ENCODE measurements around the gene OFD1.
A peak's percentile ranks its signal among the peaks of the same experiment; 100 is the strongest.

OFD1 gene

GRCh38 chrX:13716455-13716854 is 18.1 kb upstream of the OFD1 start:
- H3K9me2 ChIP-seq (replicated peaks; ENCODE audit: insufficient read depth, low read length) = no peaks in the 10 kb centered on the region
- H3K4me2 ChIP-seq (ENCODE audit: low read depth, low read length) = no peak overlapping the region
- H3K27ac ChIP-seq (ENCODE audit: low read length) = 0 out of 2 replicates have a peak overlapping the region, but pooled peaks have one; percentile 8
- H3K79me2 ChIP-seq (ENCODE audit: low read length) = peaks cover 18% of the 10 kb centered on the region; the same call in 1 of the 2 replicates
- H3K9ac ChIP-seq (ENCODE audit: low read length) = no peak overlapping the region
- no peaks in the 10 kb centered on the region for H4K20me1 ChIP-seq (ENCODE audit: insufficient read depth, low read length)
- H3K36me3 ChIP-seq (replicated peaks; ENCODE audit: insufficient read depth, low read length) = no peaks in the 10 kb centered on the region; the same call in 1 of the 2 replicates
- no peaks in the 10 kb centered on the region for H3K27me3 ChIP-seq (replicated peaks; ENCODE audit: insufficient read depth, low read length)
- no peaks in the 10 kb centered on the region for H3K9me3 ChIP-seq (replicated peaks; ENCODE audit: insufficient read depth, low read length)
- no peaks in the 10 kb centered on the region for H3K4me1 ChIP-seq (ENCODE audit: low read length)
- no peak overlapping the region for H2AFZ ChIP-seq (ENCODE audit: low read length)
- TF ChIP-seq CTCF (IDR thresholded peaks at IDR 0.05; ENCODE audit: low read length) = no peak
- no peak for TF ChIP-seq EZH2 (optimal IDR thresholded peaks at IDR 0.05; ENCODE audit: low read depth, low read length)
- no peak for TF ChIP-seq EZH2phosphoT487 (IDR thresholded peaks at IDR 0.05; ENCODE audit: low read length)
- H3K4me3 ChIP-seq (ENCODE audit: low read length) = no peak overlapping the region
- DNase-seq = no peak
- no peaks in the 10 kb centered on the region for H3F3A ChIP-seq (ENCODE audit: insufficient read depth, low read length)

GRCh38 chrX:13716905-13717304 is 17.6 kb upstream of the OFD1 start:
- H3K36me3 ChIP-seq (replicated peaks; ENCODE audit: insufficient read depth, low read length) = no peaks in the 10 kb centered on the region; the same call in 1 of the 2 replicates

GRCh38 chrX:13717700-13718472 is 16.7 kb upstream of the OFD1 start:
- H3K4me1 ChIP-seq (ENCODE audit: low read length) = no peaks in the 10 kb centered on the region
- no peak overlapping the region for H3K9ac ChIP-seq (ENCODE audit: low read length)
- H3K79me2 ChIP-seq (ENCODE audit: low read length) = peaks cover 23% of the 10 kb centered on the region
- no peak overlapping the region for H2AFZ ChIP-seq (ENCODE audit: low read length)
- no peak for TF ChIP-seq EZH2 (optimal IDR thresholded peaks at IDR 0.05; ENCODE audit: low read depth, low read length)
- no peak for TF ChIP-seq CTCF (IDR thresholded peaks at IDR 0.05; ENCODE audit: low read length)
- no peak for TF ChIP-seq EZH2phosphoT487 (IDR thresholded peaks at IDR 0.05; ENCODE audit: low read length)
- no peaks in the 10 kb centered on the region for H3K9me3 ChIP-seq (replicated peaks; ENCODE audit: insufficient read depth, low read length)
- H3K27ac ChIP-seq (ENCODE audit: low read length) = no peak overlapping the region
- no peaks in the 10 kb centered on the region for H3F3A ChIP-seq (ENCODE audit: insufficient read depth, low read length)
- no peak overlapping the region for H3K4me2 ChIP-seq (ENCODE audit: low read depth, low read length)
- no peaks in the 10 kb centered on the region for H3K27me3 ChIP-seq (replicated peaks; ENCODE audit: insufficient read depth, low read length)
- no peak for DNase-seq
- no peaks in the 10 kb centered on the region; the same call in 1 of the 2 replicates for H3K36me3 ChIP-seq (replicated peaks; ENCODE audit: insufficient read depth, low read length)
- no peaks in the 10 kb centered on the region for H4K20me1 ChIP-seq (ENCODE audit: insufficient read depth, low read length)
- no peaks in the 10 kb centered on the region for H3K9me2 ChIP-seq (replicated peaks; ENCODE audit: insufficient read depth, low read length)
- H3K4me3 ChIP-seq (ENCODE audit: low read length) = no peak overlapping the region

More at GRCh38 chrX:13716905-13717304, 17.6 kb upstream of the OFD1 start:
- Histone ChIP-seq H4K20me1 (ENCODE audit: insufficient read depth, low read length) (no peaks in the 10 kb centered on the region), H3K4me3 (ENCODE audit: low read length) (no peak overlapping the region), H3K9ac (ENCODE audit: low read length) (no peak overlapping the region), H3K27me3 (replicated peaks; ENCODE audit: insufficient read depth, low read length) (no peaks in the 10 kb centered on the region), H3K4me1 (ENCODE audit: low read length) (no peaks in the 10 kb centered on the region), H3K4me2 (ENCODE audit: low read depth, low read length) (no peak overlapping the region), H3K27ac (ENCODE audit: low read length) (no peak overlapping the region), H3K9me3 (replicated peaks; ENCODE audit: insufficient read depth, low read length) (no peaks in the 10 kb centered on the region), H2AFZ (ENCODE audit: low read length) (no peak overlapping the region), H3F3A (ENCODE audit: insufficient read depth, low read length) (no peaks in the 10 kb centered on the region), H3K9me2 (replicated peaks; ENCODE audit: insufficient read depth, low read length) (no peaks in the 10 kb centered on the region), H3K79me2 (ENCODE audit: low read length) (peaks cover 18% of the 10 kb centered on the region; the same call in 1 of the 2 replicates)
- TF ChIP-seq EZH2phosphoT487 (IDR thresholded peaks at IDR 0.05; ENCODE audit: low read length) = no peak
- no peak for TF ChIP-seq EZH2 (optimal IDR thresholded peaks at IDR 0.05; ENCODE audit: low read depth, low read length)
- TF ChIP-seq CTCF (IDR thresholded peaks at IDR 0.05; ENCODE audit: low read length) = no peak
- peak; percentile 22 for DNase-seq
